Prostate gland (tissue), 2 donors: ENCODE results near the gene BRSK2.

Experiments used
- POLR2AphosphoS5 ChIP-seq: sonication (generic); formaldehyde crosslinking; IDR thresholded peaks from one replicate; pipeline ENCODE4 v1.6.1; 2017; ENCODE audit warnings: antibody characterized with exemption
- TF ChIP-seq, protein P1 (sequence below), 4 experiments: fragments of 200-600 bp in 2 of 4; fragments of 450-650 bp in 2 of 4; sonication (generic) in 2 of 4; IDR thresholded peaks; 1 replicate in 3 of 4; 2 replicates in 1 of 4; pipeline ENCODE4 v1.5.1; 2016 to 2019; ENCODE audit warnings: antibody characterized with exemption in 4 of 4, mild to moderate bottlenecking in 2 of 4, moderate library complexity in 2 of 4

DNA sequence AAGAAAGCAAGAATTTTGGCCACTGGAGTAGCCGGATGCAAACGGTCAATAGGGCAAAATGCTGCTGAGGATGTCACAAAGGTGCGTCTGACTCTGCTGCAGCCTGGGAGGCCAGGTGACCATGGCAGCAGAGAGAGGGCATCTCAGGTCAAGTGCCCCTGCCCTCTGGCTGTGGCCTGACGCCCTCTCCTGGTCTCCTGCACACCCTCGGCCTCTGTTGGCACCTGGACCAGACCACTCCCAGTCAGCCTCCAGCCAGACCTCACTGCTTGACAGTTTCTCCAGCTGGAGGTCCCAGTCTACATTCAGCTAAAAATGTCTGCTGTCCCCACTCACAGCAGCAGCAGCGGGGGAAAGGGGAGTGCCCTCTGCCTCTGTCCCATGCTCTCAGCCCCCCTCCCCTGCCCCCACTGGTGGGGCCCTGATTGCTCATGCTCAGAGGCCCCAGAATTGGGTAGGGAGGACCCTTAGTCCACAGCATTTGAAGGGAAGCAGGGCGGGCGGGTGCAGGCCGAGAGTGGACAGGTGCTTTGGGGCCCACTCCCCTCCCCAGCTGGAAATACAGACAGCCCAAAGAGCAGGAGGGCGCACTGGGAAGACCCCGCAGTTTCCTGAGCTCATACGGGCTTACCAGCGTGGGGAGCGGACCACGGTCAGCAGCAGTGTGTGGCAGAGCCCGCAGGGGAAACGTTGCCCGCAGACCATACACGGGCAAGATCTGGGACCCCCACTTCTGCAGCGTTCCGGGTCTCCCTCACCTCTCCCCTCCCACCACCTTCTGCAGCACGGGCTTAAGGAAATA lies 1.6 kb upstream of the BRSK2 start:
- TF ChIP-seq, protein P1, sequence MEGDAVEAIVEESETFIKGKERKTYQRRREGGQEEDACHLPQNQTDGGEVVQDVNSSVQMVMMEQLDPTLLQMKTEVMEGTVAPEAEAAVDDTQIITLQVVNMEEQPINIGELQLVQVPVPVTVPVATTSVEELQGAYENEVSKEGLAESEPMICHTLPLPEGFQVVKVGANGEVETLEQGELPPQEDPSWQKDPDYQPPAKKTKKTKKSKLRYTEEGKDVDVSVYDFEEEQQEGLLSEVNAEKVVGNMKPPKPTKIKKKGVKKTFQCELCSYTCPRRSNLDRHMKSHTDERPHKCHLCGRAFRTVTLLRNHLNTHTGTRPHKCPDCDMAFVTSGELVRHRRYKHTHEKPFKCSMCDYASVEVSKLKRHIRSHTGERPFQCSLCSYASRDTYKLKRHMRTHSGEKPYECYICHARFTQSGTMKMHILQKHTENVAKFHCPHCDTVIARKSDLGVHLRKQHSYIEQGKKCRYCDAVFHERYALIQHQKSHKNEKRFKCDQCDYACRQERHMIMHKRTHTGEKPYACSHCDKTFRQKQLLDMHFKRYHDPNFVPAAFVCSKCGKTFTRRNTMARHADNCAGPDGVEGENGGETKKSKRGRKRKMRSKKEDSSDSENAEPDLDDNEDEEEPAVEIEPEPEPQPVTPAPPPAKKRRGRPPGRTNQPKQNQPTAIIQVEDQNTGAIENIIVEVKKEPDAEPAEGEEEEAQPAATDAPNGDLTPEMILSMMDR (IDR thresholded peaks at IDR 0.05) = no peak
- TF ChIP-seq POLR2AphosphoS5 = no peak
